HUES64 (cell line): ENCODE data around the gene BSG.

Experiments
- H3K27ac ChIP-seq: 2 replicates; pipeline ENCODE4 v1.7.0; 2013; ENCODE audit warnings: low read depth, low read length, inconsistent platforms
- H3K27me3 ChIP-seq: 2 replicates; pipeline ENCODE4 v1.6.1; 2013; ENCODE audit warnings: mild to moderate bottlenecking, low read length; ENCODE audit not compliant: insufficient read depth
- H3K36me3 ChIP-seq: 2 replicates; pipeline ENCODE4 v1.6.1; 2013; ENCODE audit warnings: mild to moderate bottlenecking, low read length; ENCODE audit not compliant: insufficient read depth
- H3K4me1 ChIP-seq: 2 replicates; pipeline ENCODE4 v1.6.1; 2013; ENCODE audit warnings: mild to moderate bottlenecking, low read length, moderate library complexity; ENCODE audit not compliant: insufficient read depth
- H3K4me3 ChIP-seq: 2 replicates; pipeline ENCODE4 v1.5.1; 2013; ENCODE audit warnings: mild to moderate bottlenecking, low read length, moderate library complexity
- H3K9ac ChIP-seq: 2 replicates; pipeline ENCODE4 v1.6.1; 2013; ENCODE audit warnings: mild to moderate bottlenecking, low read depth, low read length
- H3K9me3 ChIP-seq: 2 replicates; pipeline ENCODE4 v1.6.1; 2013; ENCODE audit warnings: low read depth, low read length; ENCODE audit not compliant: insufficient read depth
- WGBS: fragments of 150-250, 120-280 bp; methylation state at CpG from one replicate; pipeline ENCODE4 v1.1.7; 2013; ENCODE audit warnings: missing lambda C conversion rate; 5-methylcytosine and 5-hydroxymethylcytosine counted together

Gene BSG

GRCh38 chr19:542173-542866 is 30.1 kb upstream of the BSG start:
- WGBS = 93% methylated on average over 34 of the region's 34 CpGs
- peaks cover 41% of the 10 kb centered on the region for H3K36me3 ChIP-seq
- no peak overlapping the region for H3K27ac ChIP-seq

GRCh38 chr19:543910-544608 is 28.3 kb upstream of the BSG start, which contains the start of gene GZMM:
Gene GZMM (plus strand): TSS chr19:544053. CDS start chr19:544072, 19 bp downstream.
- H3K4me3 ChIP-seq = no peak within 1 kb of the TSS
- no peaks in the 10 kb centered on the region for H3K9me3 ChIP-seq
- no peaks in the 10 kb centered on the region for H3K27me3 ChIP-seq
- no peak within 1 kb of the TSS for H3K9ac ChIP-seq
- WGBS = 80% methylated on average over 31 of the region's 31 CpGs
- H3K4me1 ChIP-seq = no peaks in the 10 kb centered on the region
- H3K36me3 ChIP-seq = peaks cover 26% of the 10 kb centered on the region
- no peak within 1 kb of the TSS for H3K27ac ChIP-seq

More at GRCh38 chr19:542173-542866, 30.1 kb upstream of the BSG start:
- Histone ChIP-seq H3K9ac (no peak overlapping the region), H3K27me3 (no peaks in the 10 kb centered on the region), H3K4me1 (no peaks in the 10 kb centered on the region), H3K4me3 (no peak overlapping the region), H3K9me3 (no peaks in the 10 kb centered on the region)

- WGBS = 91% methylated on average over 15 of the region's 15 CpGs
- Histone ChIP-seq H3K4me1 (no peaks in the 10 kb centered on the region), H3K9ac (no peak overlapping the region), H3K27me3 (no peaks in the 10 kb centered on the region), H3K9me3 (no peaks in the 10 kb centered on the region), H3K4me3 (no peak overlapping the region), H3K27ac (no peak overlapping the region), H3K36me3 (peaks cover 6% of the 10 kb centered on the region)
Measured at GRCh38 chr19:547117-547516, 25.3 kb upstream of the BSG start.

GRCh38 chr19:547836-548720 is 24.3 kb upstream of the BSG start:
- Histone ChIP-seq H3K36me3 (no peaks in the 10 kb centered on the region), H3K9me3 (no peaks in the 10 kb centered on the region), H3K27ac (no peak overlapping the region), H3K4me1 (no peaks in the 10 kb centered on the region), H3K27me3 (no peaks in the 10 kb centered on the region), H3K9ac (no peak overlapping the region), H3K4me3 (no peak overlapping the region)
- WGBS = 86% methylated on average over 26 of the region's 26 CpGs

GRCh38 chr19:548886-549830 is 23.2 kb upstream of the BSG start:
- Histone ChIP-seq H3K27ac (no peak overlapping the region), H3K9me3 (no peaks in the 10 kb centered on the region), H3K36me3 (no peaks in the 10 kb centered on the region), H3K4me3 (no peak overlapping the region), H3K27me3 (no peaks in the 10 kb centered on the region), H3K4me1 (no peaks in the 10 kb centered on the region), H3K9ac (no peak overlapping the region)
- WGBS = 88% methylated on average over 52 of the region's 52 CpGs

- no peak overlapping the region for H3K9ac ChIP-seq
- 94% methylated on average over 20 of the region's 20 CpGs for WGBS
- no peaks in the 10 kb centered on the region for H3K9me3 ChIP-seq
- H3K4me3 ChIP-seq = no peak overlapping the region
- no peaks in the 10 kb centered on the region for H3K4me1 ChIP-seq
- no peaks in the 10 kb centered on the region for H3K27me3 ChIP-seq
- H3K27ac ChIP-seq = no peak overlapping the region
- no peaks in the 10 kb centered on the region for H3K36me3 ChIP-seq
Measured at GRCh38 chr19:554817-555216, 17.6 kb upstream of the BSG start.

GRCh38 chr19:555474-555808 is 17.0 kb upstream of the BSG start:
- WGBS = 95% methylated on average over 14 of the region's 14 CpGs
- no peaks in the 10 kb centered on the region for H3K27me3 ChIP-seq
- H3K9me3 ChIP-seq = no peaks in the 10 kb centered on the region
- H3K36me3 ChIP-seq = no peaks in the 10 kb centered on the region
- H3K4me1 ChIP-seq = no peaks in the 10 kb centered on the region
- no peak overlapping the region for H3K4me3 ChIP-seq
- H3K9ac ChIP-seq = no peak overlapping the region
- H3K27ac ChIP-seq = no peak overlapping the region

GRCh38 chr19:556611-557382 is 15.6 kb upstream of the BSG start:
- H3K36me3 ChIP-seq = no peaks in the 10 kb centered on the region
- no peak overlapping the region for H3K4me3 ChIP-seq
- no peaks in the 10 kb centered on the region for H3K4me1 ChIP-seq
- no peak overlapping the region for H3K27ac ChIP-seq
- no peaks in the 10 kb centered on the region for H3K27me3 ChIP-seq
- H3K9ac ChIP-seq = no peak overlapping the region
- WGBS = 90% methylated on average over 31 of the region's 31 CpGs
- no peaks in the 10 kb centered on the region for H3K9me3 ChIP-seq

GRCh38 chr19:558770-559439 is 13.5 kb upstream of the BSG start:
- Histone ChIP-seq H3K4me1 (no peaks in the 10 kb centered on the region), H3K9ac (no peak overlapping the region), H3K27me3 (no peaks in the 10 kb centered on the region), H3K9me3 (no peaks in the 10 kb centered on the region), H3K4me3 (no peak overlapping the region), H3K36me3 (no peaks in the 10 kb centered on the region), H3K27ac (no peak overlapping the region)
- WGBS = 73% methylated on average over 20 of the region's 21 CpGs
